Activated CD8-positive, alpha-beta memory T cell treated with anti-CD3 and anti-CD28 coated beads for 1 hour (primary cell): ENCODE measurements around the gene RIN2.

ENCODE experiments used
- DNase-seq, 2 donors: peaks; one replicate each; pipeline ENCODE4 v3.0.0-alpha.2; 2020; ENCODE audit warnings: low read depth in 1 of 2; ENCODE audit errors: extremely low read depth in 1 of 2

Gene RIN2

GRCh38 chr20:19758133-19758500 lies at the start of gene RIN2:
Gene RIN2, plus strand, starts transcription at chr20:19758258. Its CDS starts 131,344 bp downstream, at chr20:19889602.
- no peak for DNase-seq

- no peak for DNase-seq
Observed at GRCh38 chr20:19709635-19710335, 48.3 kb upstream of the RIN2 start.

GRCh38 chr20:19710336-19711120 lies 47.5 kb upstream of the RIN2 start:
- no peak for DNase-seq

GRCh38 chr20:19711126-19711525 lies 46.9 kb upstream of the RIN2 start:
- DNase-seq, result no peak

- DNase-seq, result no peak
Observed at GRCh38 chr20:19712721-19713260, 45.3 kb upstream of the RIN2 start.

- DNase-seq, result no peak
Observed at GRCh38 chr20:19713822-19714578, 44.1 kb upstream of the RIN2 start.

- no peak for DNase-seq
Observed at GRCh38 chr20:19714579-19714840, 43.5 kb upstream of the RIN2 start.

GRCh38 chr20:19715986-19716385 lies 42.1 kb upstream of the RIN2 start:
- DNase-seq, result no peak

GRCh38 chr20:19718880-19719279 lies 39.2 kb upstream of the RIN2 start:
- DNase-seq, result no peak

GRCh38 chr20:19720991-19721390 lies 37.1 kb upstream of the RIN2 start:
- DNase-seq, result no peak

- DNase-seq, result no peak
Observed at GRCh38 chr20:19723051-19723450, 35.0 kb upstream of the RIN2 start.

- no peak for DNase-seq
Observed at GRCh38 chr20:19723813-19724430, 34.1 kb upstream of the RIN2 start.

- DNase-seq, result no peak
Observed at GRCh38 chr20:19725373-19725772, 32.7 kb upstream of the RIN2 start.

GRCh38 chr20:19725814-19726525 lies 32.1 kb upstream of the RIN2 start:
- no peak for DNase-seq

GRCh38 chr20:19727251-19727847 lies 30.7 kb upstream of the RIN2 start:
- no peak for DNase-seq

- no peak for DNase-seq
Observed at GRCh38 chr20:19729672-19730071, 28.4 kb upstream of the RIN2 start.

- no peak for DNase-seq
Observed at GRCh38 chr20:19730706-19731105, 27.4 kb upstream of the RIN2 start.

- DNase-seq, result no peak
Observed at GRCh38 chr20:19734811-19735210, 23.2 kb upstream of the RIN2 start.

- no peak for DNase-seq
Observed at GRCh38 chr20:19735446-19735845, 22.6 kb upstream of the RIN2 start.

GRCh38 chr20:19737025-19737424 lies 21.0 kb upstream of the RIN2 start:
- no peak for DNase-seq
